ENCODE data around the gene PCP2.

PCP2 gene

GRCh38 chr19:7635670-7636069 lies 2.2 kb upstream of the PCP2 start:
- Histone ChIP-seq H3K4me1 (ENCODE audit: control extremely low read depth in 1 of 4, control insufficient read depth in 4 of 4, insufficient read depth in 4 of 4, low read length in 3 of 4) (peaks cover 0 to 26% (median 22%) of the 10 kb centered on the region in 4 experiments), H3K9me3 (ENCODE audit: control extremely low read depth in 1 of 5, control insufficient read depth in 4 of 5, insufficient read depth in 2 of 5, low read depth in 1 of 5, low read length in 4 of 5) (no peaks in the 10 kb centered on the region), H3K36me3 (ENCODE audit: control insufficient read depth in 4 of 4, insufficient read depth in 4 of 4, low read length in 3 of 4) (peaks cover 0 to 26% (median 13%) of the 10 kb centered on the region in 4 experiments), H3K27me3 (replicated peaks in 2 of 5; ENCODE audit: control insufficient read depth in 4 of 5, insufficient read depth in 5 of 5, low read length in 4 of 5) (no peaks in the 10 kb centered on the region), H3K4me3 (ENCODE audit: control insufficient read depth in 1 of 7, extremely low read depth in 1 of 7, insufficient read depth in 4 of 7, low read depth in 2 of 7, low read length in 6 of 7) (peak overlapping the region in 1 of 7 experiments; percentile 91), H3K27ac (ENCODE audit: insufficient read depth in 1 of 2, low read depth in 1 of 2, low read length in 2 of 2, poor library complexity in 1 of 2, severe bottlenecking in 2 of 2) (no peak overlapping the region)
- WGBS (ENCODE audit: insufficient coverage) = 82% methylated on average over 6 of the region's 6 CpGs
- no peak for DNase-seq
- POLR2A ChIA-PET = no interaction called here
- CTCF ChIA-PET = interaction anchor here (0.8 to 1.5 kb wide), 2 partner anchors 13 to 16 kb away, joined by 3 to 5 read pairs; no protein-coding TSS in a partner anchor

GRCh38 chr19:7632340-7633203 lies 947 bp downstream of the PCP2 start:
- CTCF ChIA-PET = interaction anchor here (1.1 to 1.5 kb wide), 2 partner anchors 15 to 48 kb away, joined by 4 read pairs; partner anchors contain the start of gene TRAPPC5
- POLR2A ChIA-PET = interaction anchor here (0.8 kb wide), 1 partner anchor 14 kb away, joined by 3 read pairs; no protein-coding TSS in a partner anchor

DNA sequence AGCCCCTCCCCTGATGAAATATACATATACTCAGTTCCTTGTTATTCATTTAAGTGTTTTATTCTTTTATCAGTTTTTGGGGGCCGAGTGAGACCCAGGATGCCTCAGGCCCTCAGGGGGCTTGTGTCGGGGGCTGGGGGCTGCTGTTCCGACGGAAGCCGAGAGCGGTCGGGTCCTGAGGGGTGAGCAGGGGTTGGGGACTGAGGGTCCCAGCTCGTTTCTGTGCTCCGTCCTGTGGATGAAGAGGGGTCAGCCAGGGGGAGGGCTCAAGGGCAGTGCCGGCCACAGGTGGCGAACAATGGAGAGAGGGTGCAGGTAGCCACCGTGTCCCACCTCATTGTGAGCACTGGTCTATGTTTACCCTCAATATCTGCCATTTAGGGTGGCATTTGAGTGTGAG lies 1.9 kb downstream of the PCP2 start:
- Histone ChIP-seq H3K27me3 (replicated peaks in 2 of 5; ENCODE audit: control insufficient read depth in 4 of 5, insufficient read depth in 5 of 5, low read length in 4 of 5) (no peaks in the 10 kb centered on the region), H3K4me3 (ENCODE audit: control insufficient read depth in 1 of 7, extremely low read depth in 1 of 7, insufficient read depth in 4 of 7, low read depth in 2 of 7, low read length in 6 of 7) (no peak overlapping the region), H3K27ac (ENCODE audit: insufficient read depth in 1 of 2, low read depth in 1 of 2, low read length in 2 of 2, poor library complexity in 1 of 2, severe bottlenecking in 2 of 2) (no peak overlapping the region), H3K36me3 (ENCODE audit: control insufficient read depth in 4 of 4, insufficient read depth in 4 of 4, low read length in 3 of 4) (peaks cover 0 to 15% (median 11%) of the 10 kb centered on the region in 4 experiments), H3K9me3 (ENCODE audit: control extremely low read depth in 1 of 5, control insufficient read depth in 4 of 5, insufficient read depth in 2 of 5, low read depth in 1 of 5, low read length in 4 of 5) (no peaks in the 10 kb centered on the region), H3K4me1 (ENCODE audit: control extremely low read depth in 1 of 4, control insufficient read depth in 4 of 4, insufficient read depth in 4 of 4, low read length in 3 of 4) (peaks cover 7 to 40% (median 32%) of the 10 kb centered on the region in 4 experiments)
- CTCF ChIA-PET = no interaction called here
- WGBS (ENCODE audit: insufficient coverage) = 98% methylated on average over 10 of the region's 12 CpGs
- no peak for DNase-seq
- POLR2A ChIA-PET = no interaction called here

More at GRCh38 chr19:7632340-7633203, 947 bp downstream of the PCP2 start:
- DNase-seq = no peak
- H3K27me3 ChIP-seq (replicated peaks in 2 of 5; ENCODE audit: control insufficient read depth in 4 of 5, insufficient read depth in 5 of 5, low read length in 4 of 5) = no peaks in the 10 kb centered on the region
- no peaks in the 10 kb centered on the region for H3K9me3 ChIP-seq (ENCODE audit: control extremely low read depth in 1 of 5, control insufficient read depth in 4 of 5, insufficient read depth in 2 of 5, low read depth in 1 of 5, low read length in 4 of 5)
- no peak overlapping the region for H3K4me3 ChIP-seq (ENCODE audit: control insufficient read depth in 1 of 7, extremely low read depth in 1 of 7, insufficient read depth in 4 of 7, low read depth in 2 of 7, low read length in 6 of 7)
- 97% methylated on average over 32 of the region's 40 CpGs for whole genome bisulfite sequencing (ENCODE audit: insufficient coverage)
- H3K36me3 ChIP-seq (ENCODE audit: control insufficient read depth in 4 of 4, insufficient read depth in 4 of 4, low read length in 3 of 4) = peaks cover 0 to 12% (median 5%) of the 10 kb centered on the region in 4 experiments
- no peak overlapping the region for H3K27ac ChIP-seq (ENCODE audit: insufficient read depth in 1 of 2, low read depth in 1 of 2, low read length in 2 of 2, poor library complexity in 1 of 2, severe bottlenecking in 2 of 2)
- peaks cover 7 to 45% (median 37%) of the 10 kb centered on the region in 4 experiments for H3K4me1 ChIP-seq (ENCODE audit: control extremely low read depth in 1 of 4, control insufficient read depth in 4 of 4, insufficient read depth in 4 of 4, low read length in 3 of 4)

DNA sequence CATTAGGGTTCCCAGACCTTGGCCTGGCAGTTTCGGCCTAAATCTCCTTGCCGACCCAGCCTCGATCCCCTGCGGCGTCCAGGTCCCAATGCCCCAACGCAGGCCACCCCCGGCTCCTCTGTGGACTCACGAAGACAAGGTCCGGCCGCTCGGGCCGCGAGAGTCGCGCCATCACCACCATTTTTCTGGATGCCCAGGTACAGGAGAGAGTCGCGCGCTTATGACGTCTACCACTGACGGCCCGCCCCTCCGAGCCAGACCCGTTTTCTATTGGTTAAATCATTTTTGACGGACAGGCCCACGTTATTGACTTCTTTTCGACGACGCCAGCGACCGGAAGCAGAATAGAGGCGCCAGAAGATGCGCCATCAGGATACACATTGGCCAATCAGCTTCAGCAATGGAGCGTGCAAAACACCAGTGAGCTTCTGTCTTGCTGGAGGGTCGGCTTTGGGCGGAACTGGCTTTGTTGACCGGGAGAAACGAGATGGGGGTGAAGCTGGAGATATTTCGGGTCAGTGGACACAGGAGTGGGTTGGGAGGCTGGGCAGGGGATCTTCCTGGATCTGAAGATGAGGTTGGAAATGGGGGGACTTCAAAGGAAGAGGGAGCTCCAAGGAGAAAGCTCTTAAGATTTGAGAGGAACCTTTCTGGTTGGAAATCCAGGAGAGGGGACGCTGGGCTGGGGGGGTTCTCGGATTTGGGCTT lies 4.0 kb downstream of the PCP2 start, which contains the start of the genes PET100 and XAB2:
Gene PET100 (plus strand): TSS at position 447 of the 708 bp plus-strand sequence. CDS start 41 bp downstream, at position 488.
Gene XAB2 (minus strand): TSS at position 199 of the 708 bp plus-strand sequence. CDS start 18 bp downstream, at position 181.
- Histone ChIP-seq H3K27me3 (replicated peaks in 2 of 5; ENCODE audit: control insufficient read depth in 4 of 5, insufficient read depth in 5 of 5, low read length in 4 of 5) (no peaks in the 10 kb centered on the region), H3K4me3 (ENCODE audit: control insufficient read depth in 1 of 7, extremely low read depth in 1 of 7, insufficient read depth in 4 of 7, low read depth in 2 of 7, low read length in 6 of 7) (peak within 1 kb of the TSS; percentile 78 to 100 (median 97)), H3K27ac (ENCODE audit: insufficient read depth in 1 of 2, low read depth in 1 of 2, low read length in 2 of 2, poor library complexity in 1 of 2, severe bottlenecking in 2 of 2) (peak within 1 kb of the TSS; percentile 99), H3K9me3 (ENCODE audit: control extremely low read depth in 1 of 5, control insufficient read depth in 4 of 5, insufficient read depth in 2 of 5, low read depth in 1 of 5, low read length in 4 of 5) (no peaks in the 10 kb centered on the region), H3K36me3 (ENCODE audit: control insufficient read depth in 4 of 4, insufficient read depth in 4 of 4, low read length in 3 of 4) (peaks cover 0 to 33% (median 21%) of the 10 kb centered on the region in 4 experiments), H3K4me1 (ENCODE audit: control extremely low read depth in 1 of 4, control insufficient read depth in 4 of 4, insufficient read depth in 4 of 4, low read length in 3 of 4) (peaks cover 7 to 28% (median 25%) of the 10 kb centered on the region in 4 experiments)
- under 1% methylated on average over 37 of the region's 40 CpGs for WGBS (ENCODE audit: insufficient coverage)
- ChIA-PET POLR2A (interaction anchor here (1.1 kb wide), 1 partner anchor 12 kb away, joined by 3 read pairs; no protein-coding TSS in a partner anchor), CTCF (interaction anchor here (1.0 to 1.5 kb wide), 3 partner anchors 51 to 170 kb away, joined by 3 to 5 read pairs (median 3); partner anchors contain the start of gene TRAPPC5)
- DNase-seq = peak; percentile 98 to 99 (median 99)

DNA sequence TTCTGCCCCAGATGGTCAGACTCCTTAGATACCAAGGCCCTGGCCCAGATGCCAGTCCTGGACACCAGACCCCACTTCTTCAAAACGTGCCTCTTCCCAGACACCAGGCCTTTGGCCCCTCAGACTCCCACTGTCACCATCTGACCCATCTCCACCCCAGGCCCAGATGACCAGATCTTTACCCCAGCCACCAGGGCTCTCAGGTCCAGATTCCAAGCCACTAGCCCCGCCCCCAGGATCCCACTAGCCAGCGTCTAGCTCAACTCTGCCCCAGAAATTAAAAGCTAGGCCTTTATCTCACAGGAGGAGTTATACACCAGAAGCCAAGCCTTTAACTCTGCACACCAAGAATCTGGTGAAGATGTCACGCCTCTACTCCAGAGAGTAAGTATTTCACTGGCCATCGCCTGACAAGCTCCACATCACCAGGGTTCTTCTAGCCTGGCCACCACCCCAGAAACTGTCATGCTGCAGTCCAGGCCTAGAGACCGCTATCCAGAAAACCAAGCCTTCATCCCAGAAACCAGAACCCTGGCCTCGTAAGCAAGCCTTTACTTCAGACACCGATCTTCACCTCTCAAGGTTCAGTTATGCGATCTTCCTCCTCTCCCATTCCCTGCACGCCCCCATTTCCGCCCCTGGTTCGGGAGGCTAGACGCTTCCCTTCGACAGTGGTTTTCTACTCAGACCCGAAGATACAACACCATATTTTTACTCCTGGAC lies 4.8 kb downstream of the PCP2 start:
- DNase-seq = no peak
- 5% methylated on average over 14 of the region's 15 CpGs for WGBS (ENCODE audit: insufficient coverage)
- H3K27ac ChIP-seq (ENCODE audit: insufficient read depth in 1 of 2, low read depth in 1 of 2, low read length in 2 of 2, poor library complexity in 1 of 2, severe bottlenecking in 2 of 2) = peak overlapping the region; percentile 99
- CTCF ChIA-PET = no interaction called here
- peaks cover 0 to 40% (median 25%) of the 10 kb centered on the region in 4 experiments for H3K36me3 ChIP-seq (ENCODE audit: control insufficient read depth in 4 of 4, insufficient read depth in 4 of 4, low read length in 3 of 4)
- H3K9me3 ChIP-seq (ENCODE audit: control extremely low read depth in 1 of 5, control insufficient read depth in 4 of 5, insufficient read depth in 2 of 5, low read depth in 1 of 5, low read length in 4 of 5) = no peaks in the 10 kb centered on the region
- peak overlapping the region; percentile 78 to 100 (median 97) for H3K4me3 ChIP-seq (ENCODE audit: control insufficient read depth in 1 of 7, extremely low read depth in 1 of 7, insufficient read depth in 4 of 7, low read depth in 2 of 7, low read length in 6 of 7)
- POLR2A ChIA-PET = interaction anchor here (1.1 kb wide), 1 partner anchor 12 kb away, joined by 3 read pairs; no protein-coding TSS in a partner anchor
- H3K27me3 ChIP-seq (replicated peaks in 2 of 5; ENCODE audit: control insufficient read depth in 4 of 5, insufficient read depth in 5 of 5, low read length in 4 of 5) = no peaks in the 10 kb centered on the region
- peaks cover 7 to 28% (median 25%) of the 10 kb centered on the region in 4 experiments for H3K4me1 ChIP-seq (ENCODE audit: control extremely low read depth in 1 of 4, control insufficient read depth in 4 of 4, insufficient read depth in 4 of 4, low read length in 3 of 4)

DNA sequence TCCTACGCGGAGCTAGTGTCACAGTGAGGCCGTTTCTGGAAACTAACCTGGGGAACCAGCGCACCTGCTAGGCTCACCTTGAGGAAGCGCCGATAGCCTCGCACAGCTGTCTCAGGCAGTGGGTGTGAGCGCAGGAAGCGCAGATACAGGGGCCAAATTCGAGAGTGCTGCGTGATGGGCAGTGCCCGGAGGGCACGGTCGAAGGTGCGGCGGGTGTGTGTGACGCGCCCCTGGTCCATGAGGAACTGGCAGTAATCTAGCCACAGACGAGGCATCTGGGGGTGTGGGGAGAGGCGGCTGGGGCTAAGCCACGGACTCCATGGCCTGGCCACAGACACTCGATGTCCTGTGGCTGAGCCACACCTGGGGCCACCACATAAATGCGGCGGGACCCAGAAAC lies 6.4 kb downstream of the PCP2 start:
- Histone ChIP-seq H3K27me3 (replicated peaks in 2 of 5; ENCODE audit: control insufficient read depth in 4 of 5, insufficient read depth in 5 of 5, low read length in 4 of 5) (no peaks in the 10 kb centered on the region), H3K4me3 (ENCODE audit: control insufficient read depth in 1 of 7, extremely low read depth in 1 of 7, insufficient read depth in 4 of 7, low read depth in 2 of 7, low read length in 6 of 7) (no peak overlapping the region), H3K9me3 (ENCODE audit: control extremely low read depth in 1 of 5, control insufficient read depth in 4 of 5, insufficient read depth in 2 of 5, low read depth in 1 of 5, low read length in 4 of 5) (no peaks in the 10 kb centered on the region), H3K36me3 (ENCODE audit: control insufficient read depth in 4 of 4, insufficient read depth in 4 of 4, low read length in 3 of 4) (peaks cover 7 to 50% (median 35%) of the 10 kb centered on the region in 4 experiments), H3K27ac (ENCODE audit: insufficient read depth in 1 of 2, low read depth in 1 of 2, low read length in 2 of 2, poor library complexity in 1 of 2, severe bottlenecking in 2 of 2) (no peak overlapping the region), H3K4me1 (ENCODE audit: control extremely low read depth in 1 of 4, control insufficient read depth in 4 of 4, insufficient read depth in 4 of 4, low read length in 3 of 4) (peaks cover 7 to 28% (median 25%) of the 10 kb centered on the region in 4 experiments)
- WGBS (ENCODE audit: insufficient coverage) = 91% methylated on average over 21 of the region's 24 CpGs
- POLR2A ChIA-PET = no interaction called here
- CTCF ChIA-PET = interaction anchor here (1.5 kb wide), 1 partner anchor 54 kb away, joined by 4 read pairs; the partner anchor contains the start of gene TRAPPC5
- DNase-seq = no peak
